ENCODE measurements around the gene GTF2F2. TPM values are rescaled to one million over a fixed set of nuclear protein-coding genes. Genes with fewer than 3 reads are reported as not detected.

GTF2F2 gene
- total RNA-seq, 1 experiment from 2014 or later: 33.8 TPM

GRCh38 chr13:45231722-45232121 is 111.4 kb downstream of the GTF2F2 start:
- Mint-ChIP-seq H3K9me3 (no peaks in the 10 kb centered on the region), H3K4me3 (no peak overlapping the region), H3K27me3 (ENCODE audit: low read depth) (no peaks in the 10 kb centered on the region), H3K27ac (peak overlapping the region; percentile 41; the same call in 1 of the 2 replicates), H3K36me3 (no peaks in the 10 kb centered on the region), H3K4me1 (0 out of 2 replicates have a peak, but pooled peaks cover 4% of the 10 kb centered on the region)
- TF ChIP-seq PREB (CRISPR knock-in tag; IDR thresholded peaks at IDR 0.05; ENCODE audit: borderline replicate concordance): no peak
- TF ChIP-seq FOXP4 (CRISPR knock-in tag; IDR thresholded peaks at IDR 0.05): no peak
- no peak for TF ChIP-seq ZBTB21 (CRISPR knock-in tag; IDR thresholded peaks at IDR 0.05; ENCODE audit: borderline replicate concordance)
- no peak for TF ChIP-seq ZNF121 (CRISPR knock-in tag; IDR thresholded peaks at IDR 0.05)
- TF ChIP-seq PRDM15 (CRISPR knock-in tag; IDR thresholded peaks at IDR 0.05): no peak
- TF ChIP-seq MYBL2 (CRISPR knock-in tag; IDR thresholded peaks at IDR 0.05): no peak
- TF ChIP-seq SOX15 (CRISPR knock-in tag; IDR thresholded peaks at IDR 0.05): no peak
- no peak for TF ChIP-seq ZNF396 (CRISPR knock-in tag; IDR thresholded peaks at IDR 0.05; ENCODE audit: borderline replicate concordance)
- TF ChIP-seq USF2 (CRISPR knock-in tag; IDR thresholded peaks at IDR 0.05): no peak
- CTCF ChIA-PET: no interaction called here
- DNase-seq (ENCODE audit: low spot score) (no peak), ATAC-seq (no peak)
- POLR2A ChIA-PET: no interaction called here

- H3K27me3 Mint-ChIP-seq (ENCODE audit: low read depth): no peaks in the 10 kb centered on the region
- H3K27ac Mint-ChIP-seq: no peak overlapping the region
- ChIA-PET CTCF (no interaction called here), POLR2A (no interaction called here)
- H3K36me3 Mint-ChIP-seq: no peaks in the 10 kb centered on the region
- no peak for DNase-seq (ENCODE audit: low spot score)
- ATAC-seq: no peak
- TF ChIP-seq ATF1 (CRISPR knock-in tag; IDR thresholded peaks at IDR 0.05) (no peak), NR3C1 (CRISPR knock-in tag; conservative IDR thresholded peaks at IDR 0.05; ENCODE audit: low read depth) (no peak), E2F4 (CRISPR knock-in tag; IDR thresholded peaks at IDR 0.05; ENCODE audit: borderline replicate concordance, low read depth) (no peak), SOX15 (CRISPR knock-in tag; IDR thresholded peaks at IDR 0.05) (no peak), RORB (CRISPR knock-in tag; IDR thresholded peaks at IDR 0.05) (no peak)
- H3K4me3 Mint-ChIP-seq: no peak overlapping the region
- no peaks in the 10 kb centered on the region for H3K9me3 Mint-ChIP-seq
- 0 out of 2 replicates have a peak, but pooled peaks cover 4% of the 10 kb centered on the region for H3K4me1 Mint-ChIP-seq
These were observed 112.3 kb downstream of the GTF2F2 start for GRCh38 chr13:45232591-45232990.

Measured in WTC11 (cell line).